OCI-LY3 (cell line): ENCODE measurements around the gene UGP2.

Experiments
- H2AFZ ChIP-seq: fragments of 200-600, 300-600 bp; shearing (Covaris generic); 2 replicates; pipeline ENCODE4 v1.6.0; 2014; ENCODE audit warnings: antibody characterized with exemption, low read depth, low read length
- H3K27ac ChIP-seq: fragments of 200-600, 300-600 bp; sonication (generic); 2 replicates; pipeline ENCODE4 v1.5.1; 2014; ENCODE audit warnings: mild to moderate bottlenecking, low read length, moderate library complexity, mixed read lengths
- H3K27me3 ChIP-seq: fragments of 200-600, 300-600 bp; sonication (generic); 2 replicates; pipeline ENCODE4 v1.6.1; 2014; ENCODE audit warnings: low read depth, low read length, mixed read lengths
- H3K36me3 ChIP-seq: fragments of 200-600, 300-600 bp; sonication (generic); replicated peaks from 2 replicates; pipeline ENCODE3; 2014; ENCODE audit warnings: low read depth, low read length, mixed read lengths
- H3K4me1 ChIP-seq: fragments of 300-600, 200-600 bp; sonication (generic); 2 replicates; pipeline ENCODE4 v1.6.1; 2014; ENCODE audit warnings: low read length, mixed read lengths
- H3K4me2 ChIP-seq: fragments of 200-600, 300-600 bp; sonication (generic); 2 replicates; pipeline ENCODE4 v1.6.1; 2014; ENCODE audit warnings: low read length, mixed read lengths
- H3K4me3 ChIP-seq: fragments of 300-600, 200-600 bp; sonication (generic); 2 replicates; pipeline ENCODE4 v1.5.1; 2014; ENCODE audit warnings: antibody characterized with exemption, mild to moderate bottlenecking, low read length, moderate library complexity
- H3K79me2 ChIP-seq: fragments of 300-600, 200-600 bp; shearing (Covaris generic); 2 replicates; pipeline ENCODE4 v1.6.1; 2014; ENCODE audit warnings: mild to moderate bottlenecking, low read length, mixed read lengths
- H3K9ac ChIP-seq: fragments of 300-600, 200-600 bp; shearing (Covaris generic); 2 replicates; pipeline ENCODE4 v1.6.0; 2014; ENCODE audit warnings: mild to moderate bottlenecking, low read length, moderate library complexity
- H3K9me3 ChIP-seq: fragments of 200-600, 300-600 bp; shearing (Covaris generic); 2 replicates; pipeline ENCODE4 v1.6.1; 2014; ENCODE audit warnings: low read length, mixed read lengths; ENCODE audit not compliant: insufficient read depth
- H4K20me1 ChIP-seq: fragments of 200-600, 300-600 bp; sonication (generic); 2 replicates; pipeline ENCODE4 v1.6.1; 2016; ENCODE audit warnings: low read length, mixed read lengths; ENCODE audit not compliant: insufficient read depth
- CTCF ChIP-seq: fragments of 200-600, 300-600 bp; sonication (generic); IDR thresholded peaks from 2 replicates; pipeline ENCODE4 v1.5.1; 2014; ENCODE audit warnings: antibody characterized with exemption, low read length, low read depth
- EZH2phosphoT487 ChIP-seq: fragments of 200-600 bp; shearing (Covaris generic); IDR thresholded peaks from 2 replicates; pipeline ENCODE4 v1.6.1; 2018; ENCODE audit warnings: antibody characterized with exemption, mixed run types, low read depth

UGP2 gene

GRCh38 chr2:63827749-63828148, 13.9 kb upstream of the UGP2 start:
- Histone ChIP-seq H4K20me1 (no peaks in the 10 kb centered on the region), H3K27me3 (no peaks in the 10 kb centered on the region), H3K9ac (no peak overlapping the region), H3K4me1 (no peaks in the 10 kb centered on the region), H3K9me3 (no peaks in the 10 kb centered on the region), H3K4me2 (no peak overlapping the region), H3K36me3 (no peaks in the 10 kb centered on the region), H3K27ac (no peak overlapping the region), H2AFZ (no peak overlapping the region), H3K79me2 (no peaks in the 10 kb centered on the region), H3K4me3 (no peak overlapping the region)
- TF ChIP-seq CTCF, result no peak

GRCh38 chr2:63831176-63831575, 10.5 kb upstream of the UGP2 start:
- Histone ChIP-seq H3K4me3 (no peak overlapping the region), H3K4me1 (no peaks in the 10 kb centered on the region), H3K27me3 (no peaks in the 10 kb centered on the region), H3K4me2 (no peak overlapping the region), H2AFZ (no peak overlapping the region), H3K79me2 (no peaks in the 10 kb centered on the region), H3K9ac (no peak overlapping the region), H3K9me3 (no peaks in the 10 kb centered on the region), H3K36me3 (no peaks in the 10 kb centered on the region), H3K27ac (no peak overlapping the region), H4K20me1 (no peaks in the 10 kb centered on the region)
- TF ChIP-seq EZH2phosphoT487, result no peak
- no peak for TF ChIP-seq CTCF

- H3K9ac ChIP-seq, result no peak overlapping the region
- no peaks in the 10 kb centered on the region for H3K9me3 ChIP-seq
- no peaks in the 10 kb centered on the region for H3K27me3 ChIP-seq
- H2AFZ ChIP-seq, result no peak overlapping the region
- H3K4me1 ChIP-seq, result no peaks in the 10 kb centered on the region
- H3K4me2 ChIP-seq, result no peak overlapping the region
- no peak overlapping the region for H3K4me3 ChIP-seq
- no peaks in the 10 kb centered on the region for H4K20me1 ChIP-seq
- no peak for TF ChIP-seq CTCF
- TF ChIP-seq EZH2phosphoT487, result no peak
- no peaks in the 10 kb centered on the region for H3K36me3 ChIP-seq
- no peaks in the 10 kb centered on the region for H3K79me2 ChIP-seq
- no peak overlapping the region for H3K27ac ChIP-seq
These were observed 7.3 kb upstream of the UGP2 start for GRCh38 chr2:63834401-63834800.

- Histone ChIP-seq H3K4me2 (no peak overlapping the region), H3K9me3 (no peaks in the 10 kb centered on the region), H3K27ac (no peak overlapping the region), H4K20me1 (peaks cover 2% of the 10 kb centered on the region; the same call in 1 of the 2 replicates), H3K27me3 (no peaks in the 10 kb centered on the region), H3K4me1 (peaks cover 7% of the 10 kb centered on the region), H3K9ac (no peak overlapping the region), H3K4me3 (no peak overlapping the region), H3K36me3 (no peaks in the 10 kb centered on the region), H3K79me2 (peaks cover 11% of the 10 kb centered on the region), H2AFZ (no peak overlapping the region)
- no peak for TF ChIP-seq EZH2phosphoT487
- no peak for TF ChIP-seq CTCF
These were observed 4.6 kb upstream of the UGP2 start for GRCh38 chr2:63837036-63837594.
